ENCODE data around the gene PPP4C. TPM values are rescaled to one million over a fixed set of nuclear protein-coding genes. Genes with fewer than 3 reads are reported as not detected.

The PPP4C gene
- total RNA-seq, 1 donor = 154 TPM

GRCh38 chr16:30085820-30086219, 10.0 kb downstream of the PPP4C start:
- no peak overlapping the region for H3K4me3 ChIP-seq (ENCODE audit: low read depth, low read length)
- DNase-seq (ENCODE audit: low read depth) = no peak
- TF ChIP-seq CTCF (IDR thresholded peaks at IDR 0.05; ENCODE audit: insufficient read depth, low read length) = no peak

- no peak for DNase-seq (ENCODE audit: low read depth)
- TF ChIP-seq CTCF (IDR thresholded peaks at IDR 0.05; ENCODE audit: insufficient read depth, low read length) = no peak
- no peak overlapping the region for H3K4me3 ChIP-seq (ENCODE audit: low read depth, low read length)
Measured at GRCh38 chr16:30086291-30087140, 10.7 kb downstream of the PPP4C start.

GRCh38 chr16:30087181-30087898, 11.5 kb downstream of the PPP4C start:
- DNase-seq (ENCODE audit: low read depth) = no peak
- H3K4me3 ChIP-seq (ENCODE audit: low read depth, low read length) = no peak overlapping the region
- TF ChIP-seq CTCF (IDR thresholded peaks at IDR 0.05; ENCODE audit: insufficient read depth, low read length) = no peak

- TF ChIP-seq CTCF (IDR thresholded peaks at IDR 0.05; ENCODE audit: insufficient read depth, low read length) = no peak
- no peak for DNase-seq (ENCODE audit: low read depth)
- H3K4me3 ChIP-seq (ENCODE audit: low read depth, low read length) = no peak overlapping the region
Measured at GRCh38 chr16:30088237-30088831, 12.5 kb downstream of the PPP4C start.

GRCh38 chr16:30088832-30089624, 13.2 kb downstream of the PPP4C start:
- TF ChIP-seq CTCF (IDR thresholded peaks at IDR 0.05; ENCODE audit: insufficient read depth, low read length) = no peak
- H3K4me3 ChIP-seq (ENCODE audit: low read depth, low read length) = no peak overlapping the region
- DNase-seq (ENCODE audit: low read depth) = no peak

GRCh38 chr16:30090610-30091331, 15.0 kb downstream of the PPP4C start:
- no peak overlapping the region for H3K4me3 ChIP-seq (ENCODE audit: low read depth, low read length)
- DNase-seq (ENCODE audit: low read depth) = no peak
- no peak for TF ChIP-seq CTCF (IDR thresholded peaks at IDR 0.05; ENCODE audit: insufficient read depth, low read length)

Measured in fibroblast of the aortic adventitia (primary cell).